Inflammatory macrophage treated with lipopolysaccharide for 4 hours (primary cell): ENCODE data around the gene ZNF771.

Experiments
- DNase-seq: peaks from one replicate; pipeline ENCODE4 v3.0.0-alpha.2; 2020

ZNF771 gene

DNA sequence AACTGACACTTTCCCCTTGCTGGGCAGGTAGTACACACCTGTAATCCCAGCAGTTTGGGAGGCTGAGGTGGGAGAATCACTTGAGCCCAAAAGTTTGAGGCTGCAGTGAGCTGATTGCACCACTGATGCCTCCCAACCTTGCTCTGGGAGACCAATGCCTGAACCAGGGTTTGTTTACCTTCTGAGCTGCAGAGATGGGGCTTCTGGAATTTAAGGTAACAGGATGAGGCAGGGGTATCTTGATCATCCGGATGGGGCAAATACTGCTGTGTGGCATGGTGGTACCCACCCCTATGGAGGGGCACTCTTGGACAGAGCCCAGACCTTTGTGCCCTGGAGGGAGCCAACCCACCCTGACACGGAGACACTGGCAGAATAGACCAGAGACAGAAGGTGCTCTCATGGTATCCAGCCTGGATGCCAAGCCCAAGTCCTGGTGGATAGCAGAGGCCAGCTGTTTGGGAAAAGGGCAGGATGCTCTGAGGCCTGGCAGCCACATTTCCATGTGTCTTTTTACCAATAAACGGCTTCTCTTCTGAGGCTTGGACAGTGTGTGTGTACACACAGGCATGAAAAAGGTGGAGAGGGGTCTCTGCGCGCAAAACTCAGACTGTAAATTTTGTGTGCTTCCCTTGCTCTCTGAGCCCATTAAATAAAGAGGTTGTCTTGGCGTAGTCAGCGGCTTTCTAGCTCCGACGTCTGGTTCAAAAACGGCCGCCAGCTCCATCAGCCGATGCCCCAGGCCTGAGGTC lies 7.8 kb upstream of the ZNF771 start:
- DNase-seq, result no peak

DNA sequence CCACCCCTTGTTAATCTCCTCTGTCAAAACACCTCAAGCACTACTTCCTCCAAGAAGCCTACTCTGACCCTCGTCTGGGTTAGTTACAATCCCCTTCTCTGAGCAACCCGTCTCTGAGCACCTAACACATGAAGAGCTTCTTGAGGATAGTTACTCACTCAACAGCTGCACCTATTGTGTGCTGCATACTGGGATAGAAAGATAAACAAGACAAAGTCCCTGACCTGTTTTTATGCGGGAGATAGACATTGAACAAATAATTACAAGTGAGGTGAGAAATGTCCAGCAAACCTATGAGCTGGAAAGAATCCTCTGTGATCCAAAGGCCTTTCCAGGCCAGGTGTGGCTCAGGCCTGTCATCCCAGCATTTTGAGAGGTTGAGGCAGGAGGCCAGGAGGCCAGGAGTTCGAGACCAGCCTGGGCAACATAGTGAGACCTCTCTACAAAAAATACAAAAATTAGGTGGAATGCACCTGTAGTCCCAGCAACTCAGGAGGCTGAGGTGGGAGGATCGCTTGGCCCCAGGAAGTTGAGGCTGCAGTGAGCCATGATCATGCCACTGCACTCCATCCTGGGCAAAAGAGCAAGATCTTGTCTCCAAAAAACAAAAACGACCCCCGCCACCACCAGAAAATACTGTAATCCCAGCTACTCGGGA lies 5.5 kb upstream of the ZNF771 start:
- no peak for DNase-seq

GRCh38 chr16:30406795-30407101 lies 658 bp upstream of the ZNF771 start:
- DNase-seq, result no peak

DNA sequence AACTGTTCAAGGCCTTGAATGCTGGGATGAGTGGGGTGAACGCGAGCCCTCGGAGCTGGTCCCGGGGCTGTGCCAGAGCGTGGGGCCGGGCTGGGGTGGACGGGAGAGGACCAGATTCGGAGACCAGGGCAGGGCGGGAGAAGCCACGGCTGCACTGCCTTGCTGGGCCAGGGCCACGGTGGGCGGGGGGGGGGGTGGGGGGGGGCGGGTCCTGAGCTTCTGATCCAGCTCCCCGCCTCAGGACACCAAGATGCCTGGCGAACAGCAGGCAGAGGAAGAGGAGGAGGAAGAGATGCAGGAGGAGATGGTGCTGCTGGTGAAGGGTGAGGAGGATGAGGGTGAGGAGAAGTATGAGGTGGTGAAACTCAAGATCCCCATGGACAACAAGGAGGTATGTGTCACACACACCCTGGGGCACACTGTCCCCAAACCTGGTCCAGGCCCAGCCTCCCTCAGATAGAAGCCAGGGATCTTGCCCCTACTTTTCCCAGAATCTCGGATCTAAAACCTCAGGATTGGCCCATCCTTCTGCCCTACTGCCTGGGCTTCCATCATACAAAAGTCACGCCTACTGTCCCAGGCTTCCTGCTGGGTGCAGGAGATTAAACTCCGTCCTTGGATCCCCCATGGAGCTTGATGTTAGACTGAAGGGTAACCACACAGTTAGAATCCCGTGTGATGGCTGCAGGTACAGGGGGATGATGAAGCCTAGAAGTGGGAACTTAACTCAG lies 563 bp downstream of the ZNF771 start:
- no peak for DNase-seq

GRCh38 chr16:30409125-30410060 lies 2.0 kb downstream of the ZNF771 start:
- DNase-seq, result peak; percentile 85

DNA sequence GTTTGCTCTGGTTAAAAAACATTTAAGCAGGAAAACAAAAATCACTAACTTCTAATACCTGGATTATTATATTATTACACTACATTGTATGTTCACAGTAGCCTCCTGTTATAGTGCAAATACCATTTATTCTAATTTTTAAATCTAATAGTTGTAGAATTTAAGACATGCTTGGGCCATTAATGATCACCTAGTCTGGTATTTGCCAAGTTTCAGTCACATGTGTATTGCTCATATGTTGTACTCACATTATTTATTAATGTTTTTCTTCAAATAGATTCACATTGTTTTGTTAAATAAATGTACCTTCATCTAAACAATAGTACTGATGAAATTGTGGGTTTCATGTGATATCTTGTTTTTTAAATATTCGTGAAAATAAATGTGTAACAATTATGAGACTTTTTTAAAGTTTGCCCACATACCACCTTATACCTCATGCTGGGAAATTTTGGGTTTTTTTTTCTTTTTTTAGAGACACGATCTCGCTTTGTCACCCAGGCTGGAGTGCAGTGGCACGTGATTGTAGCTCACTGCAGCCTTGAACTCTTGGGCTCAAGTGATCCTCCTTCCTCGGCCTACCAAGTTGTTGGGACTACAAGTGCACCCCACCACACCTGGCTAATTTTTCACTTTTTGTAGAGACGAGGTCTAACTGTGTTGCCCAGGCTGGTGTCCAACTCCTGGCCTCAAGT lies 5.9 kb downstream of the ZNF771 start:
- DNase-seq, result no peak

DNA sequence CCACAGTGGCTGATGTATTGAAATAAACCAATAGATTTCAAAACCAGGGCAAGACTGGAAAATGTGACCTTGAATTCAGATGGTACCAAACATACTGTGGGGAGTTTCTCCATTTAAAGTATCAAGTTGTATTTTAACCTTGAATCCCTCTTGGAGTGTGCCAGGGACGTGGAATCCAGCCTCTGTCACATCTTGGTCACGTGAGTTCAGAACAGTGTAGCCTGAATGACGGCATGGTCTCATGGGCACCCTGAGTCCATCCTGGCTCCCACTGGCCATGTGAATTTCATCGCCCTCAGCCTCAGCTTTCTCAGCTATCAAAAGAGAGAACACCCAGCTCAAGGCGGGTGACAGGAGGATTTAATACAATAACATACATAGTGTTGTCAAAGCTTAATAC lies 6.8 kb downstream of the ZNF771 start:
- no peak for DNase-seq

DNA sequence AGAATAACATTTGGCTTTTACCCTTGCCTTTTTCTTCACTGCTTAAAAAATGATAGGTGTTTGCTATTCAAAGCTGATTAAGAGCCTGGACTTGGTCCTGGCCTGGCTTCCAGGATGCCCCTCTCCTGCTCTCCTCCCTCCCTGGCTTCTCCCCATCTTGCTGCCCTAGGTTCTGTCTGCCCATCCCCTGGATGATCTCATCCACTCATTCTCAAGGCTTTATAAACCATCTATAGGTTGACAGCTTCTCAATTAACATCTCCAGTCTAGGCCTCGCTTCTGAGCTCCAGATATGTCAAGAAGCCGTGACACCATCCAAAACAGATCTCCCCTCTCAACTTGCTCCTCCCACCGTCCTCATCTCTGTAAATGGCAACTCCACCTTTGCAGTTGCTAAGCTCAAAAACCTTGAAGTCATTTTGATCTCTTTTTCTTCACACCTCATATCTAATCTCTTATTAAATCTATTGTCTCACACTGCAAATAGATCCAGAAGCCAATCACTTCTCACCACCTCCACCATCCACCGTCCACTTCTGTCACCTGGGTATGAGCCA lies 8.7 kb downstream of the ZNF771 start:
- no peak for DNase-seq

DNA sequence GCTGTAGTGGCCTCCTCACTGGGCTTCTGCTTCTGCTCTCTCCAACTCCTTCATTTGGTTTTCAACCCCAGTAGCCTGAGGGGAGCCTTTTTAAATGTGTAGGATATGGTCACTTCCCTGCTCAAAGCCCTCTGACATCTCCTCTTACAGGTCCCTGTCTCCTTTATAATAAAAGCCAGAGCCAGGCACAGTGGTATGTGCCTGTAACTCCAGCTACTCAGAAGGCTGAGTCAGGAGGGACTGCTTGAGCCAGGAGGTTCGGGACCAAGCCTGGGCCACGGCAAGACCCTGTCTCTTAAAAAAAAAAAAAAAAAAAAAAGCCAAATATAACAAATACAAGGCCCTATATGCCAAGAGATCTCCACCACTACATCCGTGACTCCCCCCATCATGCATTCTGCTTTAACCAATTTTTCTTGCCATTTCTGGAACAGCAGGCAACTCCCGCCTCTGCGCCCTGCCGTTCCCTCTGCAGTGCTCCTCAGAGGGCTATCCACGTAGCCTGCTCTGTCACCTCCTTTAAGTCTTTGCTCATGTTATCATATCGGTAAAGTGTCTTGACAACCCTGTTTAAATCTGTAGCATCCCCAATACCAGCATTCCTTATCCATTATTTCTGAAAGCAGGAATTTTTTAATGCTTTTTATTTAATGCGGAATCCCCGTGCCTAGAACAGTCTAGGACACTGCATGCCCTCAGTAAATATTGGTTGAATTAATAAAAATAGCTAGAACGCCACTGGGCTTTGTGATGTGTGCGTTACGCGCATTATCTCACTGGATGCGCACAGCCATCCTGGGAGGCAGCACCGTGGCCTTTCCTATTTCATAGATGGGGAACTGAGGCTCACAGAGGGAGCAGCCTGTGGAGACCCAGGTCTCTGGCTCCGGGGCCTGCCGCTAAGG lies 9.5 kb downstream of the ZNF771 start:
- DNase-seq, result no peak

- DNase-seq, result peak; percentile 85
Measured at GRCh38 chr16:30417529-30418349, 10.3 kb downstream of the ZNF771 start.

DNA sequence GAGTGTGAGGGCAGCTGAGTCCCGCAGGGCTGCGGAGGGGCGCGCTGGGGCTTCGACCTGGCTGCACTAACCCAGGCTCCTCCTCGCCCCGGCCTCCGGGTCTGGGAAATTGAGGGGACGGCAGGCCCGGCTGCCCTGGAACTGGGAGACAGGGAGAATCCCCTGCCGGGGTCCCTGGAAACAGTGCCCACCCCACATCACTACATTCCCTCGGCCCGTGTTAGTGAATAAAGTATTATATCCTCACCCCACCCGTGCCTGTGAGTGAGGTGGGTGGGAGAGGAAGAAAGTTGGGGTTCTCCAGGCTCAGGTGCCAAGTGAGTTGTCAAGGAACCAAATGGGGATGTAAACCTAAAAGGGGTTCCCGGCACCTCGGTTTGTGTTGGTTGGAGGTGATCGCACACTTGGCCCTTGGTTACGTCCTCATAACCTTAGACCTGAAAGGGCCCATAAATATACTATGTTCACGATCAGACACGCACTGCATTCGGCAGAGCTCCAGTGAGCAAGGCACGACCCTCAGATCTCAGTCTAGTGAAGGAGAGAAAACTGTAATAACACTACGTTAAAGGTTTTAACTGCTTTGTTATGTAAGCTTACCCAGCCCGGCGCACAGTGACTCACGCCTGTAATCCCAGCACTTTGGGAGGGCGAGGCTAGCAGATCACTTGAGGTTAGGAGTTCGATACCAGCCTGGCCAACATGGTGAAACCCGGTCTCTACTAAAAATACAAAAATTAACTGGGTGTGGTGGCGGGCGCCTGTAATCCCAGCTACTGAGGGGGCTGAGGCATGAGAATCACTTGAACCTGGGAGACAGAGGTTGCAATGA lies 11.2 kb downstream of the ZNF771 start:
- no peak for DNase-seq

DNA sequence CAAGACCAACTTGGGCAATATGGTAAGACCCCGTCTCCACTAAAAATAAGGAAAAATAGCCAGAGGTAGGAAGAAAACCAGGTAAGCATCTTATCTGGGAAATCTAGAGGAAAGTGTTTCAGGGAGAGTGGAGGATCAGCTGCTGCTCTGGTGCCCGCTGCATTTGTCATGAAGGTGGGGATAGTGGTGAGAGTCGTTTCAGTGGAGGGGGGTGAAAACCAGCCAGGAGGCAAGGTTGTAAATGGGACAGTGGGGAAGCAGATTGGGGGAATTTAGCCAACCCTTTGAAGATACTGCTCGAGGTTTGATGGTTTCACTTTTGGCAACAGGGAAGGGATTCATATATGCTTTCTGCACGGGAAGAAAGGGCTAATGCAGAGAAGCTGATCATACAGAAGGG lies 13.6 kb downstream of the ZNF771 start:
- DNase-seq, result no peak

GRCh38 chr16:30428055-30428454 lies 20.6 kb downstream of the ZNF771 start:
- DNase-seq, result no peak

- no peak for DNase-seq
Measured at GRCh38 chr16:30429418-30429677, 21.9 kb downstream of the ZNF771 start.

DNA sequence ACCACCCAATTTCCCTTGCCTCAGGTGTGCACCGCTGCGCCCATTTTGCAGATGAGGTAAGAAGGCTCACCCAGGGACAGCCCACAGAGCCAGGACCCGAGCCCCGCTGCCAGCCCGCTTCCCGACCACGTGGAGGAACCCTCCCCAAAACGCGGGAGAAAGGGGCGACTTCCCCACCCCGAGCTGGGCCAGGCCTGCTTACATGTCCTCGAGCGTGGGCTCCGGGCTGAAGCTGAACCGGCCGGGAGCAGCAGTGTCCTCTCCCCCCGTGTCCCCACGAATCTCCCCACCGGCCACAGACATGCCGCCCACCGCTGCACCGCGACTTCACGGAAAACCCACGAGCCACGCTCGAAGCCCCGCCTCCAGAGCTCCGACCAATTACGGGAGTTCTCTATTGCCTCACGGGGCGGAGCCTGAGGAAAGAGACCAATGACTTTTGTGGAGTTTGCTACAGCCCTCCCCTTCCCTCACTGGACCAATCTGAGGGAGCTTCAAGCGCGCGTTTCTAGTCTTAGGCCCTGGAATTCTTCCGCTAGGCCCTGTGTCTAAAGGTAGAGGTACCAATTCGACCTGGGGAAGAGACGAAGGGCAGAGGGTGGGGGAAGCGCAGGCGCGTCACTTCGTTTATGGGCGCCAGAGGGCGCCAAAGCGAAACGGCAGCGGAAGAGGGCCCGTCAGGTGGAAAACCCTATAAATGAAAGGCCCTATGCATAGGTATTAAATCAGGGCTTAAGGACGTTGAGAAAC lies 22.4 kb downstream of the ZNF771 start, which contains the start of gene DCTPP1:
Gene DCTPP1 (minus strand): TSS at position 353 of the 750 bp plus-strand sequence. CDS start 50 bp downstream, at position 303.
- DNase-seq, result peak; percentile 99

- no peak for DNase-seq
Measured at GRCh38 chr16:30430428-30430970, 23.1 kb downstream of the ZNF771 start.

DNA sequence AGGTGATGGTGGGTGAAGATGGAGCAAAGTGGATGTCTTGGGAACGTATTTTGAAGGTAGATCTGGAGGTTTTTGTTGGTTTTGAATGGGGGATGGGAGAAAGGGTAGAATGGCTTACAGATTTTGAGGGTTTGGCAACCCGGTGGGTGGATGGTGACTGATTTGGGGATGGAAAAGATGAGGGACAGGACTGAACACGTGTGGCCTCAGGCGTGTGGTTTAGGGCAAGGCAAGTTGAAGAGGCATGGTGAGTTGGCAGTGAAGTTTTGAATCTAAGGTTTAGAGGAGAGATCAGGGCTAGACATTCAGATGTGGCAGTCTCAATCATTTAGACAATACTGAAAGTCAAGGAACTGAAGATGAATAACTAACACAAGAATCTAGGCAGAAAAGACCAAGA lies 27.4 kb downstream of the ZNF771 start:
- DNase-seq, result no peak

GRCh38 chr16:30437511-30438046 lies 30.2 kb downstream of the ZNF771 start:
- DNase-seq, result no peak
